Measurements from ENCODE around the gene VWA1.
"Not testable (repeated sequence)": the region's sequence is repeated elsewhere in the genome, so short reads cannot be mapped to it uniquely, and the experiment has no call there.

VWA1 gene

GRCh38 chr1:1425753-1426495 lies 9.6 kb upstream of the VWA1 start:
- no peak for DNase-seq

- no peak for DNase-seq
Measured at GRCh38 chr1:1426496-1427105, 8.9 kb upstream of the VWA1 start.

- DNase-seq = no peak
Measured at GRCh38 chr1:1427106-1427819, 8.2 kb upstream of the VWA1 start.

- no peak for DNase-seq
Measured at GRCh38 chr1:1427820-1428148, 7.7 kb upstream of the VWA1 start.

GRCh38 chr1:1428174-1428573 lies 7.3 kb upstream of the VWA1 start:
- DNase-seq = no peak

GRCh38 chr1:1428967-1429366 lies 6.5 kb upstream of the VWA1 start:
- DNase-seq = not testable (repeated sequence)

- no peak for DNase-seq
Measured at GRCh38 chr1:1429671-1430073, 5.8 kb upstream of the VWA1 start.

- DNase-seq = no peak
Measured at GRCh38 chr1:1430114-1430982, 5.1 kb upstream of the VWA1 start.

- DNase-seq = no peak
Measured at GRCh38 chr1:1430992-1431844, 4.3 kb upstream of the VWA1 start.

- no peak for DNase-seq
Measured at GRCh38 chr1:1431845-1432273, 3.6 kb upstream of the VWA1 start.

- DNase-seq = no peak
Measured at GRCh38 chr1:1432274-1432950, 3.1 kb upstream of the VWA1 start.

- DNase-seq = no peak
Measured at GRCh38 chr1:1432951-1433803, 2.3 kb upstream of the VWA1 start.

GRCh38 chr1:1433804-1434130 lies 1.7 kb upstream of the VWA1 start:
- DNase-seq = peak; percentile 67

GRCh38 chr1:1434131-1434823 lies 1.2 kb upstream of the VWA1 start:
- DNase-seq = no peak

GRCh38 chr1:1434824-1435105 lies 725 bp upstream of the VWA1 start:
- DNase-seq = no peak

- DNase-seq = no peak
Measured at GRCh38 chr1:1435911-1436629, 580 bp downstream of the VWA1 start.

- DNase-seq = no peak
Measured at GRCh38 chr1:1436630-1437032, 1.1 kb downstream of the VWA1 start.

- no peak for DNase-seq
Measured at GRCh38 chr1:1437033-1437903, 1.8 kb downstream of the VWA1 start.

GRCh38 chr1:1437904-1438376 lies 2.5 kb downstream of the VWA1 start:
- DNase-seq = no peak
